NCI-H748 (cell line): ENCODE data around the gene GLIS1.

Source experiments
- DNase-seq: peaks from one replicate; lab custom pipeline; 2025; ENCODE audit not compliant: unreplicated experiment; lab: John Stamatoyannopoulos, UW

GLIS1 gene

DNA sequence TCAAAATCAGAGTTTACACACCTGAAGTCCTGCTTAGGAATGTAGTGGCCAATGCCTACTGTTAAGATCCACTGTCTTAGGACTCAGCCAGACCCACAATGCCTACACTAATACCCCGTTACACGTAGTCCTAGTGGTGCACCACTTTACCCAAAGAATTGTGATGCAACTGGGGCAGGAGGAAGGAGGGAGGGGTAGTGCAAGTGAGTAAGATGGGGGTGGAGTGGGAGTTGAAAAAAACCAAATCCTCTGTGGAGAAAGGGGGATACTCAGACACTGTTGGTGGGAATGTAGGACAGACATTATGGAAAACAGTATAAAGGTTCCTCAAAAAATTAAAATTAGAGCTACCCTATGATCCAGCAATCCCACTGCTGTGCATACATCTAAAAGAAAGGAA lies 19.5 kb downstream of the GLIS1 start:
- DNase-seq: no peak

DNA sequence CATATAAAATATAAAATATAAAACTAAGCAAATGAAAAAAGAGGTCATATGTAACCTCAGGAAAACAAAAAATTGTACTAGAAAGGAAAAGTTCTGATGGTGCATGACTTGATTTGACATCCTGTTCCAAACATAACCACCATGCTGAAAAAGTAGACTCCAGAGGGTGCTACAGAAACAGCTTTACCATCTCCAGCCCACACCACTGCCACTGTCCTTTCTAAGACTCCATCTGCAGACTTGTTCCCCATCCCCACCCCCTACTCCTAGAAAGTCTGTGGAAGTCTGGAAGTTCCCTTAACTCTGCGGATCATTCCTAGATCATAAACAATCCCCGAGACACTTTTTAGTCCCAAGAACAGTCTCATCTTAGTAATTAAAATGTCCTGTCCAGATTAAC lies 20.5 kb downstream of the GLIS1 start:
- no peak for DNase-seq

DNA sequence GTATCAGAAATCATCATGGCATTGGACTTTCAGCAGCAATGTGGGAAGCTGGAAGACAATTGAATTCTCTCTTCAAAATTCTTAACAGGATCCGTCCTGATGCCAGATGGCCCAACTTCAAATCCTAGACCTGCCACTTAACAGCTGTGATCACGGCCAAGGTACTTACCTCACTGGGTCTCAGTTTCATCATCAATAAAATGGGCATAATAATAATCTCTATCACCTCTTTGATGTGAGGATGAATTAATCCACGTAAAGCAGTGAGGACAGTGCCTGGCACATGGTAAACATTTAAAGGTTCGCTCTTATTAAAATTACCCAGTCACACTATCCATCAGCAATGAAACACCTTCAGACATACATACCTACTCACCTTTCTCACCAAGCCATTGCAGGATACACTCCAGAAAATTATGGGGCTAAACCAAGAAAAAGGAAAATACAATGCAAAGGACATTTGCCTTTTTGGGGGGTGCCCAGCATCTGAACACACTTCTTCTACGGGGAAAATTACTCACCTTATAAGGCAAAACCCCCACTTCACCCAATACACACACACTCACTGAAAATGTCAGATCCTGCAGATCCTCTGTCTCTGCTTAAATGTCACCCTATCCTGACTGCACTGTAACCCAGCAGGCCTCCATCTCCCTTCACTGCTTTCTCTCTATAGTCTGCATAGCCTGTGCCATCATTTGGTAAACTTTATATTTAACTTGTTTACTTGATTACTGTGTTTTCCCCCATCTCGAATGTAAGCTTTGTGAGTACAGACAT lies 21.7 kb downstream of the GLIS1 start:
- DNase-seq: no peak

DNA sequence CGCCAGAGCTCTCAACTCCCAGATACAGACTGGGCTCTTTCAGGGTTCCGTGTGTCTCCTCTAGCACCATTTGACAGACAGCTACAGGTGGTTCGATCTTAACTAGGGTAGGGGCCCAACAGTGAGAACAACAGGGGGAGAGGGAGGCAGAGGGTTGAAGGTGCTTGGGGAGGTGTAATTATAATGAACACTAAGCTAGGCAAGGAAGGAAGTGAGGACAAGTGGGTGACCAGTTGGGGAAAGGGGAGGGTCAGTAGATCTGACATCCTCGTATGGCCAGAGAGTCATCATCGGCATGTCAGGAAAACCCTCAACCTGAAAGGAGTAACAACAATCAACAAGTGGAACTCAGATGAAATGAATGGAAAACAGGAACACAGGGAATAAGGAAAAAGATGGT lies 22.8 kb downstream of the GLIS1 start:
- DNase-seq: no peak

DNA sequence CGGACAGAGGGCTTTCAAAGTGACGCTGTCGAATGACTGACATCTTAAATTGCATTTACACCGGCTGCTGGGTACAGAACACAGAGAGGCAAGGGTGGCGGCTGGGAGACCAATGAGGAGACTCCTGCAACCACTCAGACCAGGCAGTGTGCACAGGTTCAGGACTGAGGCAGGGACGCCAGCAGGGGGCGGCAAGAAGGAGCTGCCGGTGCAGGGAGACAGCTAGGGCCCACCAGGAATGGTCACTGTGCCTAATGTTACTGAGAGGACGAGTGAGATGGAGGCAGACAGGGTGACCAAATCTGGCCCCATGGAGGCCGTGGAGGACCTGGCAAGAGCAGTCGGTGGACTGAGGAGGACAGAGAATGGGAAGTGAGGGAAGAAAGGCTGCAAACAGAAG lies 23.5 kb downstream of the GLIS1 start:
- peak; percentile 9 for DNase-seq

DNA sequence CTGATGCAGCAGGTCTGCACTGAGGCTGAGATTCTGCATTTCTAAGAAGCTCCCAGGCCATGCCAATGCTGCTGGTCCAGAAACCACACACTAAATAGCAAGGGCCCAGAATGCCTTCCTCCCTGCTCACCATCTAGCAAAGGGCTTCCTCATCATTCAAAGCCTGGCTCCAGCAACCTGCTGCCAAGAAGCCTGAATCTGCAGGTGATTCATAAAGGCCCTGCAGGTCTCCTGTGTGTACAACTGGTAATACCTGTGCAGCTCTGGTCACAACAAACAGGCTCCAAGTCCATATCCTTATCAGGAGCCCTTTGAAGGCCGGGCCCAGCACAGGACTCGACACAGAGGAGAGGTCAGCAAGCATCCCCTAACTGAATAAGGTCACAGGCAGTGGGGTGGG lies 26.7 kb downstream of the GLIS1 start:
- no peak for DNase-seq

DNA sequence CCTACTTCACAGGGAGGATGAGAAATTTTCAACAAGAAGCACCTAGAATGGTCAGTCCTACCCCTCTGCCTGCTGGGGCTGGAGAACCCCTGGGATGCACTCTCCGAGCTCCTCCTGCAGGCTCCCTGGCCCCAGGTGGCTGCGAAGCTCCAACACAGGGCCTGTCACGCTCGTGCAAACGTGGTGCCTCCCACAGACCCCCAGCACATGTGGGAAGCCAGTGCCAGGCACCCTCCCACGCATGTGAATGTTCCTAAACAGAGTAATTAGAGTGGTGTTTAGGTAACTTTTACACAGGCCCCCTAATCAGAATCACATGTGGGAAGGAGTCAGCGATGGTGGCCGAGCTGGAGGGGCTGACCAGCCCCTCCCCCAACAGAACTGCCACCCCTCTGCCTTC lies 28.4 kb downstream of the GLIS1 start:
- DNase-seq: no peak

DNA sequence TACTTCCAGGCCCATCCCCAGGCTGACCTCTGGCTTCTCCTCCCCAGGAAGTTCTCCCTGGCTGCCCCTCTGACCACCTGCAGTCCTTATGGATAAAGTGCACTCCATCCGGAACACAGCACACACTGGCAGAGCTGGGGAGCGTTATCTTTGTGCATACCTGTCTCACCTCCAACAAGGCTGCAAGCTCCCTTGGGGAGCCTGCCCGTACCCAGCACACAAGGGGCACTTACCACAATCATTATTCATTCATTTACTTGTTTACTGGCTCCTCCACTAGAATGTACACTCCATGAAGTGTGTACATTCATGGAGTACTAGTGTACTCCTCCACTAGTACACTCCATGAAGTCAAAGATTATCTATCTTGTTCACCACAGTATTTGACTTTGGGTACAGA lies 30.3 kb downstream of the GLIS1 start:
- DNase-seq: peak; percentile 10

DNA sequence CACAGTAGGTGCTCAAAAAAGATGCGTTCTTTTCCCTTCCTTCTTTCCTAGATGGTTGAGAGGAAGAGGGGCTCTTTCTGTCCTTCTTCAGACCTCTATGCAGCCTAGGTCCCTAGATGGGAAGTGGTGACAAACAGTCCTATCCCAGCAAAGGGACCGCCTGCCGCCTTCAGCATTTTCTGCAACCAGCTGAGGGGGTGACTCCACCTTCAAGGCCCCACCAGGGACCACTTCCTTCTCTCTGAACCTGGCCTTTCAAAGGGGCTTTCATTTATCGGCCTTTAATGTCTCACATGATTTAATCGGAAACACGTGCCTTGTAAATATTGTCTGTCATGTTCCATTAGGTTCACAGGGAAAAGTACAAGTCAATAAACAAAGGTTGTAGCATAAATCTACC lies 32.6 kb downstream of the GLIS1 start:
- no peak for DNase-seq

DNA sequence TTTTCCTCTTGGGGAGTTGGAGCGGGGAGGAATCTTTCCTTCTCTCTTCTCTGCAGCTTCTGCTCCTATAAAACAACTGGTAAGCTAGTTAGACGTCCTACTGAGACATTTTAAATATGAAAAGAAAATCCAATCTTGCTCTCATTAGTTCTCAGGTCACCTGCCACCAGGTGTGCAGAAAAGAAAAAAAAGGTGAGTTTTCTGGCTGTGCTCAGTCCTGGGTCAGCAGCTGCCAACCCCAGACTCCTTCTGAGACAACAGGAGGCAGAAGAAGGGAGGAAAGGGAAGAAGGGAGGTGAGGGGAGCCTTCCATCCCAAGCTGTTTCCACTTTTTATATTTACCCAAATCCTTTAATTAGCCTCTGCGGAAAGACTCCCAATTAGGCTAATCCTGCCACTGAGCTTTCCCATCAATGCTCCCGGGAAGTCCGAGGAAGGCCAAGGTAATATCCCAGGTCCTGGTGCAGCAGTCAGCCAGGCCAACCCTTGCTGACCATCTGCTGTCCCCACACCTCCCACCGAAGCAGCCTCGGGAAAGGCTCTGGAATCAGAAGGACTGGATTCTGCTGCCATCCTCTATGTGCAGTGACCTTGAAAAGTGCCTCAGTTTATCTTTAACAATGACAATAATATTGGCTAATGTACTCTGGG lies 33.4 kb downstream of the GLIS1 start:
- no peak for DNase-seq

DNA sequence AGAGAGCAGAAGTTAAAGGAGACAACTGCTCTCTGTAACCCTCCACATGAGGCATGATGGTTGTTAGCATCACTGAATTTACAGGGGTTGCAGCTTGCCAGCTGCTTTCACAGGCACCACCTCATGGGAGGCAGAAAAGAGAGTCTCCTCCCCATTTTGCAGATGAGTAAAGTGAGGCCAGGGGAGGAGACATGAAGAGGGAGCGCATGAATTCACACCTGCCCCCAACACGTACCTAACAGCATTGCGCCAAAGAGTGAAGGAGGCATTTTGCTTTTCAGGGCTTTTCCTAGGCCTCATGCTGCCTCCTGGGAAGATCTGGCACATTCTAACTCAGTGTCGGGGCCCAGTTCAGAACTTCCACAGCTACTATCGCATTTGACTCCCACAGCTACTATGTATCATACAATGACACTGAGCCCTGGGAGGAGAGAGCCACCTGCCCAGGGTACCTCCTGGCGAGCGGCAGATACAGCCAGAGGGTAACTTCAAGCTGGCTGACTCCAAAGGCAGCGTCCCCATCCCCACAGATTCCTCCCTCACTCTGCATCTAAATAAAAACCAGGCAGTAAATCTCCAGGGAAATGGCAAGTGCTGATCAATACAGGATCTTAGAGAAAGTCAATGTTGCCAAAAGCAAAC lies 34.0 kb downstream of the GLIS1 start:
- no peak for DNase-seq

DNA sequence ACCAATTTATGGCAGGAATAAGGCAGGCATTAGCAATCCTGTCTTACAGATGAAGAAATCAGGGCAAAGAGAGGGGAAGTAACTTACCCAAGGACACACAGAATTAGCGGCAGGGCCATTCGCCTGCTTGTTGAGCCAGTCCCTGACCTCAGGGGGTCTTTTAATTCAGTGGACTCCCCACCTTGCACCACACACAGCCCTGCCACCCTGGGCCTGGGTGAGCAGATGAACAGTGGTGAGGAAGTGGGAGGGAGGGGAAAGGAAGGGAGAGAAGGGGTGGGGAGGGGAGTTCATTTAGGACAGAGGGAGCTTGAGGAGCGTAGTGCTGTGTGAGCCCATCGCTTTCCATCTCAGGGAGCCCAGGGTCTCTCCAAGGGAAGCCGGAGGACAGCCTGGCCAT lies 34.7 kb downstream of the GLIS1 start:
- DNase-seq: no peak

DNA sequence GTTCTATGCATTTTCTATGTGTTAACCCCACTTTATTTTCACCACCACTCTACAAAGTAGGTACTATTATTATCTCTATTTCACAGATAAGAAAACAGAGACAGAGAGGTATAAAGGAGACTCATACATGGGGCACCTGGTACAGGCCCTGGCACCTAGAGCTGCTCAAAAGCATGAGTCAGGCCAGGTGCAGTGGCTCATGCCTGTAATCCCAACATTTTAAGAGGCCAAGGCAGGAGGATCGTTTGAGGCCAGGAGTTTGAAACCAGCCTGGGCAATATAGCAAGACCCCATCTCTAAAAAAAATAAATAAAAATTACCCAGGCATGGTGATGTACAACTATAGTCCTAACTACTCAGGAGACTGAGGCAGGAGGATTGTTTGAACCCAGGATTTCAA lies 35.8 kb downstream of the GLIS1 start:
- DNase-seq: no peak

DNA sequence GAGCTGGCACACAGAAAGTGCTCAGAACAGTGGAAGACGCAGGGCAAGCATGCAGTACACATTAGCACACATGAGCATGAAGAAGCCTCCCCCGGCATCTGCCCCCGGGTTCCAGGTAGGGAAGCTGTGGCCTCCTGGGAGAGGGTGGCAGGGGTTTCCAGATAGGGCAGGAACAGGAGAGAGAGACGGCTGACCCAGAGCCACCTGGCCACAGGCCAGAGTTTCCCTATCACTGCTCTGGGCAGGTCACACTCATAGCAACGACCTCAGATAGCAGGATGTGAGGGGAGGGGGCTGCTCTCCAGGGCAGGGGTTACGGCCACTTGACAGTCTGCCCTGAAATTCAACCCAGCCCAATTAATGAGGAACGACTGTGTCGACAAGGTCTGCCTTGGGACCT lies 36.6 kb downstream of the GLIS1 start:
- DNase-seq: no peak

DNA sequence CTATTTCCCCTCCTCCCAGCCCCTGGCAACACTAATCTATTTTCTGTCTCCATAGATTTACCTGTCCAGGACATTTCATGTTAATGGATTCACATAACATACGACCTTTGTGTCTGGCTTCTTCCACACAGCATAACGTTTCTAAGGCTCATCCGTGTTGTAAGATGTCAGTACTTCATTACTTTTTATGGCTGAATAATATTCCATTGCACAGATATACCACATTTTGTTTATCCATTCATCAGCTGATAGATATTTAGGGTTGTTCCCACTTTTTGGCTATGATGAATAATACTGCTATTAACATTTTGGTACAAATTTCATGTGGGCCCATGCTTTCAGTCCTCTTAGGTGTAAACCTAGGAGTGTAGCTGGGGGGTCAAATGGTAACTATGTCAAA lies 38.2 kb downstream of the GLIS1 start:
- DNase-seq: no peak

DNA sequence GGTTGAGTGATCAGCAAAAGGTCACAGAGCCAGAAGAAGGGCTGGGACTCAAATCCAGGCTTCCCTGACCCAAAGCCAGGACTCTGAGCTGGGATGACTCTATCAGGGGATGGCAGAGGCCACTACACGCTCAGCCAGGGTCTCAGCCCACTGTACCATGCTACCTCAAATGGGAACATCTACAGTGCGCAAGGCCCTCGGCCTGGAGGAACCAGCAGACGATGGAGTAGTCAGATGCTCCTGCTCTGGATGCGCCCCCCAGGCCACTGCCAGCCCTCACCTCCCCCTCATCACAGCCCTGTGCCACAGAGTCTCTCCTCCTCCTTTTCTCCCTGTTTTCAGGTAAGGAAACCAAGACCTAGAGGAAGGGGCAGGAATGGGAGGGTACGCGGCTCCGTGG lies 39.0 kb downstream of the GLIS1 start:
- no peak for DNase-seq

DNA sequence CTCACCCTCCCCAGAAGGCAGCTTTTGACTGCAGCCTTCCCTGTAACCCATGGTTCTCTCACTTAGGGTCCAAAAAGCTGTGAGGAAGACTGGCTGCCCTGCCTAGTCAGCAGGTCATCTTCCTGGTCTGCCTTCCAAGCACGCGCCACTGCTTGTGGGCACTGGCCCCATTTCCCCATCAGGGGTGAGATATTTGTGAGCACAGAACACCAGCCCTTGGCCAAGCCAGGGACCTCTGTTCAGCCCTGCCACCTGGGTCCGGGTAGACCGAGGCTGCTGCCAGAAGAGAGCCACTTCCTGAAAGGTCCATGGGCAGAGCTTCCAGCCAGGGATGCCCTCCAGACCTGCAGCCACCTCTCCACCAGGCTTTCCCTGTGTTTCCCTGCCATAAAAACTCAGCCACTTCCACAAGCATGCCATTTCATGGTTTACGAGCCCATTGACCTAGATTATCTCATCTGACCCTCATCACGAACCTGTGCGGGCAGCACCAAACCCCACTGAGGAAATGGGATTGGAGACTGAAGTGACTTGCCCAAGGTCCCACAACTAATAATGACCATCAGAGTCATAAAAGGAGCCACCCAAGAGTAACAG lies 40.5 kb downstream of the GLIS1 start:
- no peak for DNase-seq

DNA sequence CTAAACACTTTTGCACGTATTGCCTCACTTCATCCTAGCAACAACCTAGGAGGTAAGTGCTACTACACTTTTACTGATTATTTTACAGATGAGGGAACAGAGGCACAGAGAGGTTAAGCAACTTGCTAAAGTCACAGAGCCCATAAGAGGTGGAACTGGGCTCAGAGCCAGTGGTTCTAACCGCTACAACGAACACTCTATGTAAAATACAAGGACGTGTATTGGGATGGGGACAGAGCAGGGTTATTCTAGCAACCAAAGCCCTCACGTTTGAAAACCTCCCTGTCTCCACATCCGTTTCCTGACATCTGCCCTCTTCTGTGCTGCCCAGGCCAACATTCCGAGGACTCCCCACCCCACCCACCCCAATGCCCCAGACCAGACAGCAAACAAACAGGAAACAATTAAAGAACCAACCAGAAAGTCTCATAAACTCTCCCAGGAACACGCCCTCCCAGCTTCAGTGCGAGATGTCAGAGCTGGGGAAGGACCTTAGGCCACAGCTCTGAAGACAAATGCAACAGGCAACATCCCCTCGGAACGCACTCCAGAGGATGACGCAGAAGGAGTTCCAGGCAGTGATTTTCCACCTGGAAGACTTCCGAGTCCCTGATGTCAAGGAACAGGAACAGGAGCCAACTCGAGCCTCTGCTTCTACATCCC lies 41.1 kb downstream of the GLIS1 start:
- DNase-seq: no peak

DNA sequence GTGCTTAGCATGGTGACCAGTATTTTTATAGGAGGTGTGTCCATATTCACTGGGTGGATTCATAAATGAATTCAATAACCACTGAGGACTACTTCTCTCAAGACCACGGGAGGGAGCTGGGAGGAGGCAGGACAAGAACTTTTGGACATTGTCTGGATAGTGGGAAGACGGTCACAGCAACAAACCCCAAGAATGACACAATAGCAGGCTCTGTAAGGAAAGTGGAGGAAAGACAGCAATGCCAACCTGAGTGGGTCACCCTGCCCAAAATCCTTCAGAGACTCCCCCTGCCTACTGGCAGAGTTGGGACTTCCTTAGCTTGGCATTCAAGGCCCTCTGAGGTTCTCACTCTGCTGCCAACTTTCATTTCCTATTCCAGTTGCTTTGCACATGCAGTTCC lies 42.0 kb downstream of the GLIS1 start:
- no peak for DNase-seq

DNA sequence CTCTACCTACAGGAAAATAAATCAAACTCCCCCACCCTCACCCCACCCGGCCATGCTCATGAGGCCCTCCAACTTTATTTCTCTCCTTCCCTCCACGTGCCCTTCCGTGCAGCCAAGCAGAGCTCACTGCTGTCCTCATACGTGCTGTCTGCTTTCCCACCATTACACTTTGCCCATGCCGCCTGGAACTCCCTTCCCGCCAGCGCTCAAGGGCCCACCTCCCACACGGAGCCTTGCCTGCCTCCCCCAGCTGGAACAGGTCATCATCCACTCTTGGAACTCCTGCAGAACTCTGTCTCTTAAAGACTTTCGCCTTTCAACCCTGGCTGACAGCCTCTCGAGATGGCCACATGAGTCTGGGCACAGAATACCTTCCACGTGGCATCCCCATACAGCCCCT lies 42.4 kb downstream of the GLIS1 start:
- no peak for DNase-seq

DNA sequence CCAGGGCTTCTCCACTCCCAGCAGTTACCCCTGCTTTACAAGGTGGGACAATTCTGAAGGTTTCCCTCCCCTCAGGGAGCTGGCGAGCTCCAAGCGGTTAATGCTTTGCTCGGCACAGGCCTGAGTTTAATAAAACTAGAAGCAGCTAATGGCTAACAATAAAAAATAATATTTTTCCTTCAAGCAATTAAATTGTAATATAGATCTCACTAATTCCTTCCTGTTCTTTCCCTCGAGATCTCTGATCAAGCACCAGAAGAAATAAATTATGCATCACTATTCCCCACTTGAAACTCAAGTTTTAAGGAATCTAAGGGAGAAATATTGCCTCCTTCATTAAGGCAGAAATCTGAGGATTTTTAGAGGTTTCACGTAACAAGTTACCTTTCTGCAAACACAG lies 42.9 kb downstream of the GLIS1 start:
- no peak for DNase-seq

DNA sequence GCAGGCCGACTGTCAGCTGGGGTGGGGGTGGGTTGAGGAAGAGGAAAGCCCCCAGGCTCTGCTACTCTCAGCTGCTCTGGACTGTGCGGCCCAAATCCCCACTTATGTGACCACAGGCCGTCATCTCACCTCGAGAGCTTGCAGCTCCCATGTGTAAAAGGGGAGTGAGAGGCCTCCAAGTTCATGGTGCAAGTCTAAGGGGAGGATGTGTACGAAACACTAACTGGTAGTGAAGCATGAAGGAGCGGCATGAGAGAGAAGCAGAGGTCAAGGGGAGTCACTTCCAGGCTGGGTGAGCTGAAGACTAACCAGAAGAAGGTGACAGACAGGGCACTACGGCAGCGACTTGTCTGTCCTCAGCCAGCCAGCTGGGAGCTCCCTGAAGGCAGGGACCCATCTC lies 43.8 kb downstream of the GLIS1 start:
- no peak for DNase-seq
